Forelimb muscle (tissue), 1 donor: ENCODE measurements around the gene SLC1A2. TPM values are rescaled to one million over a fixed set of nuclear protein-coding genes. Genes with fewer than 3 reads are reported as not detected.

ENCODE experiments used
- DNase-seq: peaks from one replicate; pipeline ENCODE4 v3.0.0-alpha.2; 2013; ENCODE audit warnings: low read depth
- polyA plus RNA-seq: library from polyadenylated mRNA; unstranded; fragments of 120-200 nt; gene quantifications from one replicate; pipeline ENCODE4 v1.2.1, GENCODE V29; 2013; ENCODE audit not compliant: insufficient read length

The SLC1A2 gene
- polyA plus RNA-seq, 1 donor = 0.99 TPM

- DNase-seq = no peak
Measured at GRCh38 chr11:35413598-35413997, 5.8 kb downstream of the SLC1A2 start.

- no peak for DNase-seq
Measured at GRCh38 chr11:35412285-35412684, 7.1 kb downstream of the SLC1A2 start.

GRCh38 chr11:35407041-35407440 is 12.3 kb downstream of the SLC1A2 start:
- no peak for DNase-seq

GRCh38 chr11:35404388-35404775 is 15.0 kb downstream of the SLC1A2 start:
- DNase-seq = no peak

GRCh38 chr11:35403765-35404387 is 15.5 kb downstream of the SLC1A2 start:
- DNase-seq = no peak

- no peak for DNase-seq
Measured at GRCh38 chr11:35402751-35403660, 16.4 kb downstream of the SLC1A2 start.

- DNase-seq = no peak
Measured at GRCh38 chr11:35398881-35399280, 20.5 kb downstream of the SLC1A2 start.

GRCh38 chr11:35394941-35395340 is 24.4 kb downstream of the SLC1A2 start:
- DNase-seq = no peak

GRCh38 chr11:35393098-35393497 is 26.3 kb downstream of the SLC1A2 start:
- DNase-seq = no peak

GRCh38 chr11:35391922-35392688 is 27.3 kb downstream of the SLC1A2 start:
- peak; percentile 43 for DNase-seq

- DNase-seq = no peak
Measured at GRCh38 chr11:35390737-35391682, 28.3 kb downstream of the SLC1A2 start.

- no peak for DNase-seq
Measured at GRCh38 chr11:35389897-35390465, 29.4 kb downstream of the SLC1A2 start.

- DNase-seq = no peak
Measured at GRCh38 chr11:35389112-35389511, 30.2 kb downstream of the SLC1A2 start.

- no peak for DNase-seq
Measured at GRCh38 chr11:35388061-35388460, 31.3 kb downstream of the SLC1A2 start.

GRCh38 chr11:35387111-35387982 is 32.0 kb downstream of the SLC1A2 start:
- DNase-seq = no peak

- DNase-seq = no peak
Measured at GRCh38 chr11:35383953-35384352, 35.4 kb downstream of the SLC1A2 start.

GRCh38 chr11:35381709-35382322 is 37.5 kb downstream of the SLC1A2 start:
- DNase-seq = no peak

- DNase-seq = no peak
Measured at GRCh38 chr11:35380603-35381002, 38.8 kb downstream of the SLC1A2 start.

- no peak for DNase-seq
Measured at GRCh38 chr11:35377262-35377661, 42.1 kb downstream of the SLC1A2 start.
